Endometrial microvascular endothelial cells (primary cell): ENCODE results near the gene C5orf46. TPM values are rescaled to one million over a fixed set of nuclear protein-coding genes. Genes with fewer than 3 reads are reported as not detected.
"Not testable (repeated sequence)": the region's sequence is repeated elsewhere in the genome, so short reads cannot be mapped to it uniquely, and the experiment has no call there.

ENCODE experiments used
- in situ Hi-C: cut with HindIII; loops from 2 replicates; pipeline ENCODE4 v1.10.0; 2017; ENCODE audit warnings: low sequenced_read_pairs, low pct_unique_long_range_greater_than_20kb; ENCODE audit errors: inconsistent ontology term
- total RNA-seq: library from RNA; depleted of rRNA; stranded (reverse); fragments of >200 nt; gene quantifications from one replicate; pipeline ENCODE4 v1.2.3, GENCODE V29; 2015; ENCODE audit errors: inconsistent ontology term

Gene C5orf46
- total RNA-seq, 1 donor from 2014 or later = not detected

GRCh38 chr5:147901599-147902039, 4.7 kb downstream of the C5orf46 start:
- in situ Hi-C loops = no loop called here

GRCh38 chr5:147898875-147899401, 7.4 kb downstream of the C5orf46 start:
- in situ Hi-C loops = no loop called here

- in situ Hi-C loops = no loop called here
Observed at GRCh38 chr5:147895864-147896263, 10.5 kb downstream of the C5orf46 start.

GRCh38 chr5:147893820-147894219, 12.5 kb downstream of the C5orf46 start:
- in situ Hi-C loops = no loop called here

GRCh38 chr5:147892696-147893296, 13.5 kb downstream of the C5orf46 start:
- in situ Hi-C loops = no loop called here

GRCh38 chr5:147887930-147888329, 18.4 kb downstream of the C5orf46 start:
- in situ Hi-C loops = no loop called here

- in situ Hi-C loops = no loop called here
Observed at GRCh38 chr5:147887026-147887627, 19.2 kb downstream of the C5orf46 start.

- in situ Hi-C loops = loop anchor here (5.0 kb wide), 1 partner anchor 50 kb away; no protein-coding TSS in a partner anchor
Observed at GRCh38 chr5:147882586-147883313, 23.6 kb downstream of the C5orf46 start.

- in situ Hi-C loops = loop anchor here (5.0 kb wide), 1 partner anchor 52 kb away; no protein-coding TSS in a partner anchor
Observed at GRCh38 chr5:147880487-147880886, 25.9 kb downstream of the C5orf46 start.

GRCh38 chr5:147879784-147880183, 26.6 kb downstream of the C5orf46 start:
- in situ Hi-C loops = loop anchor here (5.0 kb wide), 1 partner anchor 53 kb away; no protein-coding TSS in a partner anchor

GRCh38 chr5:147878066-147878759, 28.1 kb downstream of the C5orf46 start, which contains the start of gene SCGB3A2:
Gene SCGB3A2 (plus strand): TSS chr5:147878711. CDS start chr5:147878804, 93 bp downstream.
- in situ Hi-C loops = no loop called here

- in situ Hi-C loops = no loop called here
Observed at GRCh38 chr5:147876626-147877025, 29.7 kb downstream of the C5orf46 start.

- in situ Hi-C loops = no loop called here
Observed at GRCh38 chr5:147876141-147876540, 30.2 kb downstream of the C5orf46 start.

GRCh38 chr5:147874910-147875367, 31.4 kb downstream of the C5orf46 start:
- in situ Hi-C loops = no loop called here

GRCh38 chr5:147874118-147874875, 32.0 kb downstream of the C5orf46 start:
- in situ Hi-C loops = not testable (repeated sequence)

GRCh38 chr5:147872744-147873435, 33.4 kb downstream of the C5orf46 start:
- in situ Hi-C loops = not testable (repeated sequence)

GRCh38 chr5:147871980-147872549, 34.3 kb downstream of the C5orf46 start:
- in situ Hi-C loops = not testable (repeated sequence)
